ENCODE data around the gene ZDHHC14.
"Not testable (repeated sequence)": the region's sequence is repeated elsewhere in the genome, so short reads cannot be mapped to it uniquely, and the experiment has no call there.

Gene ZDHHC14

GRCh38 chr6:157556144-157556645 lies 175.2 kb downstream of the ZDHHC14 start:
- Mint-ChIP-seq H3K4me3 (no peak overlapping the region), H3K27ac (no peak overlapping the region), H3K9me3 (no peaks in the 10 kb centered on the region), H3K36me3 (ENCODE audit: low read depth) (peaks cover 6% of the 10 kb centered on the region), H3K27me3 (ENCODE audit: low read depth) (peaks cover 50% of the 10 kb centered on the region), H3K4me1 (ENCODE audit: low read depth) (peaks cover 21% of the 10 kb centered on the region)

GRCh38 chr6:157556671-157557430 lies 175.9 kb downstream of the ZDHHC14 start:
- Mint-ChIP-seq H3K9me3 (no peaks in the 10 kb centered on the region), H3K27ac (no peak overlapping the region), H3K4me1 (ENCODE audit: low read depth) (peaks cover 27% of the 10 kb centered on the region), H3K36me3 (ENCODE audit: low read depth) (peaks cover 6% of the 10 kb centered on the region), H3K4me3 (no peak overlapping the region), H3K27me3 (ENCODE audit: low read depth) (peaks cover 50% of the 10 kb centered on the region)

GRCh38 chr6:157557559-157557958 lies 176.6 kb downstream of the ZDHHC14 start:
- H3K4me1 Mint-ChIP-seq (ENCODE audit: low read depth): peaks cover 26% of the 10 kb centered on the region
- peaks cover 5% of the 10 kb centered on the region for H3K36me3 Mint-ChIP-seq (ENCODE audit: low read depth)
- H3K27me3 Mint-ChIP-seq (ENCODE audit: low read depth): peaks cover 45% of the 10 kb centered on the region
- H3K9me3 Mint-ChIP-seq: no peaks in the 10 kb centered on the region
- H3K27ac Mint-ChIP-seq: no peak overlapping the region
- no peak overlapping the region for H3K4me3 Mint-ChIP-seq

GRCh38 chr6:157558049-157558448 lies 177.1 kb downstream of the ZDHHC14 start:
- Mint-ChIP-seq H3K9me3 (no peaks in the 10 kb centered on the region), H3K27me3 (ENCODE audit: low read depth) (peaks cover 42% of the 10 kb centered on the region), H3K36me3 (ENCODE audit: low read depth) (peaks cover 5% of the 10 kb centered on the region), H3K27ac (no peak overlapping the region), H3K4me3 (no peak overlapping the region), H3K4me1 (ENCODE audit: low read depth) (peaks cover 26% of the 10 kb centered on the region)

GRCh38 chr6:157558487-157559200 lies 177.7 kb downstream of the ZDHHC14 start:
- peaks cover 30% of the 10 kb centered on the region for H3K4me1 Mint-ChIP-seq (ENCODE audit: low read depth)
- H3K36me3 Mint-ChIP-seq (ENCODE audit: low read depth): peaks cover 5% of the 10 kb centered on the region
- no peaks in the 10 kb centered on the region for H3K9me3 Mint-ChIP-seq
- H3K27ac Mint-ChIP-seq: no peak overlapping the region
- no peak overlapping the region for H3K4me3 Mint-ChIP-seq
- peaks cover 38% of the 10 kb centered on the region for H3K27me3 Mint-ChIP-seq (ENCODE audit: low read depth)

GRCh38 chr6:157559201-157559756 lies 178.3 kb downstream of the ZDHHC14 start:
- Mint-ChIP-seq H3K27me3 (ENCODE audit: low read depth) (peaks cover 34% of the 10 kb centered on the region), H3K4me1 (ENCODE audit: low read depth) (peaks cover 36% of the 10 kb centered on the region), H3K4me3 (no peak overlapping the region), H3K9me3 (no peaks in the 10 kb centered on the region), H3K27ac (no peak overlapping the region), H3K36me3 (ENCODE audit: low read depth) (peaks cover 5% of the 10 kb centered on the region)

GRCh38 chr6:157560063-157560462 lies 179.1 kb downstream of the ZDHHC14 start:
- not testable (repeated sequence) for H3K4me3 Mint-ChIP-seq; H3K36me3 Mint-ChIP-seq (ENCODE audit: low read depth); H3K9me3 Mint-ChIP-seq; H3K27ac Mint-ChIP-seq
- H3K27me3 Mint-ChIP-seq (ENCODE audit: low read depth): peaks cover 33% of the 10 kb centered on the region
- H3K4me1 Mint-ChIP-seq (ENCODE audit: low read depth): peaks cover 40% of the 10 kb centered on the region

GRCh38 chr6:157560691-157561413 lies 179.9 kb downstream of the ZDHHC14 start:
- Mint-ChIP-seq H3K4me3 (no peak overlapping the region), H3K9me3 (no peaks in the 10 kb centered on the region), H3K27ac (no peak overlapping the region), H3K4me1 (ENCODE audit: low read depth) (peaks cover 40% of the 10 kb centered on the region), H3K36me3 (ENCODE audit: low read depth) (peaks cover 8% of the 10 kb centered on the region), H3K27me3 (ENCODE audit: low read depth) (peaks cover 36% of the 10 kb centered on the region)

- peaks cover 38% of the 10 kb centered on the region for H3K4me1 Mint-ChIP-seq (ENCODE audit: low read depth)
- H3K27me3 Mint-ChIP-seq (ENCODE audit: low read depth): peaks cover 40% of the 10 kb centered on the region
- H3K27ac Mint-ChIP-seq: no peak overlapping the region
- H3K36me3 Mint-ChIP-seq (ENCODE audit: low read depth): peaks cover 8% of the 10 kb centered on the region
- H3K9me3 Mint-ChIP-seq: no peaks in the 10 kb centered on the region
- H3K4me3 Mint-ChIP-seq: no peak overlapping the region
These were observed 180.4 kb downstream of the ZDHHC14 start for GRCh38 chr6:157561414-157561790.

GRCh38 chr6:157561929-157562810 lies 181.2 kb downstream of the ZDHHC14 start:
- Mint-ChIP-seq H3K4me1 (ENCODE audit: low read depth) (peaks cover 33% of the 10 kb centered on the region), H3K4me3 (peak overlapping the region; percentile 60), H3K27me3 (ENCODE audit: low read depth) (peaks cover 37% of the 10 kb centered on the region), H3K27ac (peak overlapping the region; percentile 47), H3K36me3 (ENCODE audit: low read depth) (peaks cover 8% of the 10 kb centered on the region), H3K9me3 (no peaks in the 10 kb centered on the region)

GRCh38 chr6:157562997-157563396 lies 182.0 kb downstream of the ZDHHC14 start:
- peaks cover 37% of the 10 kb centered on the region for H3K27me3 Mint-ChIP-seq (ENCODE audit: low read depth)
- H3K36me3 Mint-ChIP-seq (ENCODE audit: low read depth): peaks cover 8% of the 10 kb centered on the region
- no peaks in the 10 kb centered on the region for H3K9me3 Mint-ChIP-seq
- H3K27ac Mint-ChIP-seq: no peak overlapping the region
- peaks cover 27% of the 10 kb centered on the region for H3K4me1 Mint-ChIP-seq (ENCODE audit: low read depth)
- H3K4me3 Mint-ChIP-seq: no peak overlapping the region

GRCh38 chr6:157563611-157564284 lies 182.8 kb downstream of the ZDHHC14 start:
- Mint-ChIP-seq H3K36me3 (ENCODE audit: low read depth) (peaks cover 8% of the 10 kb centered on the region), H3K27me3 (ENCODE audit: low read depth) (peaks cover 30% of the 10 kb centered on the region), H3K4me3 (no peak overlapping the region), H3K27ac (peak overlapping the region; percentile 31), H3K9me3 (no peaks in the 10 kb centered on the region), H3K4me1 (ENCODE audit: low read depth) (peaks cover 24% of the 10 kb centered on the region)

- H3K9me3 Mint-ChIP-seq: no peaks in the 10 kb centered on the region
- H3K4me1 Mint-ChIP-seq (ENCODE audit: low read depth): peaks cover 25% of the 10 kb centered on the region
- peaks cover 6% of the 10 kb centered on the region for H3K36me3 Mint-ChIP-seq (ENCODE audit: low read depth)
- H3K4me3 Mint-ChIP-seq: no peak overlapping the region
- H3K27ac Mint-ChIP-seq: no peak overlapping the region
- peaks cover 19% of the 10 kb centered on the region for H3K27me3 Mint-ChIP-seq (ENCODE audit: low read depth)
These were observed 187.7 kb downstream of the ZDHHC14 start for GRCh38 chr6:157568702-157569101.
